T follicular helper cell (primary cell): ENCODE results near the gene GCK.
"Not testable (repeated sequence)": the region's sequence is repeated elsewhere in the genome, so short reads cannot be mapped to it uniquely, and the experiment has no call there.

Experiments used
- DNase-seq: peaks from one replicate; pipeline ENCODE4 v3.0.0-alpha.2; 2020; ENCODE audit warnings: low read depth

Gene GCK

DNA sequence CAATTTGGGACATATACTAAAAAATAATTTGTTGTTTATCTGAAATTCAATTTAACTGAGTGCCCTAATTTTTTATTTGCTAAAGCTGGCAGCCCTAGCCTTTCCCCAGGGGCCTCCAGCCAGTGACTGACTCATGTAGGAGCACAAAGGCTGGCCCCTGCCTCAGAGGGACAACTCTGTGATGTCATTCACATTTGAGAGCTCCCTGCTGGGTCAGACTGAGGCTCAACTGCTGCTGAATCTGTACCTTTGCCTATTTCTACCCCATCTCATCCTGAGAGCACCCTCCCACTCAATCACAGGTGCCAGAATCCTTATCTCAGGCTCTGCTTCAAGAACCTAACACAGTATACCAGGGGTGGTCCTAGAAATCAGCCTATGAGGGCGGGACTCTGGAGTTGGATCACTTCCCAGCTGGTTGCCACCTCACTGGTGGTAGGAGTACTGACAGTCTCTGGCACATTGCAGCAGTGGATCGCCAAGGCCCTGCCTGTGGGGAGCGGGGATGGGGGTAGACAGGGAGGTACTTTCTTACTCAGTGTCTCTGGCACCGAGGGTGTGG is 11.6 kb downstream of the GCK start:
- DNase-seq: no peak

DNA sequence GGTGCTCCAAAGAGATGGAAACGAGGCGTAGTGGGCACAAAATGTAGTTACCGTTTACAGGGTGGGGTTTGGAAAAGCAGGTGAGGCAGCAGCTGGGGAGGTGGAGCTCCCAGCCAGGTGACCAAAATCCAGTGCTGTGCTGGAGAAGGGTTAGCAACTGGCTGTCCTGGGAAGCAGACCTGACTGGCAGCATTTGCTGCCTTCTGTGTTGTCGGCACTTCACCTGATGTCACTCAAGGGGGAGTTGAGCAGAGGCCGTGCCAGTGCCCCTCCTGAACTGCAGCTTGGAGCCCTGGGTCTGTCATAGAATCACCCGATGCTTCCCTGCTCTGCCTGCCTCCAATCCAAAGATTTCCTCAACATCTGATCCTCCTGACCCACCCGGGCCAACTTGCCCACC is 12.8 kb downstream of the GCK start:
- DNase-seq: no peak

DNA sequence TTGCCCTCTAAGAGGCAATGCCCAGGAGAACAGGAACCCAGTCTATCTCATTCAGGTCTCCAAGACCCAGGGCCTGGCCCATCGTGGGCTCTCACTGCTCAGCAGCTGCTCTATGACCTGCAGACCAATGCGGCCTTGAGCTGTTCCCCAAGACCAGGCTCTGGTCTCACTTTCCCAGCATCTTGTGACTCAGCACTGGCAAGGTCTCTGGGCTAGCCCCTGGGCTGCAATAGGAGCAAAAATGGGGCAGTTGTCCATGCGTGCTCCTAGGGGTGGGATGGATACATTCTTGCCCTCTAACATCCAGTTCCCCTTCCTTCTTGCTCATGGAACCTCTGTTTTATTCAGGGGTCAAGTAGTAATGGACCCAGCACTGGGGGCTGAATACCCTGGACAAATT is 13.5 kb downstream of the GCK start:
- DNase-seq: no peak

DNA sequence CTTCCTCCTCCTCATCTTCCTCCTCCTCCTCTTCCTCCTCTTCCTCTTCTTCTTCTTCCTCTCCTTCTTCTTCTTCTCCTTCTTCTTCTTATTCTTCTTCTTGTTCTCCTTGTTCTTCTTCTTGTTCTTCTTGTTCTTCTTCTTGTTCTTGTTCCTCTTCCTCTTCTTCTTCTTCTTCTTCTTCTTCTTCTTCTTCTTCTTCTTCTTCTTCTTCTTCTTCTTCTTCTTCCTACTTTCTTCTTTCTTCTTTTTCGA is 14.6 kb downstream of the GCK start:
- not testable (repeated sequence) for DNase-seq

DNA sequence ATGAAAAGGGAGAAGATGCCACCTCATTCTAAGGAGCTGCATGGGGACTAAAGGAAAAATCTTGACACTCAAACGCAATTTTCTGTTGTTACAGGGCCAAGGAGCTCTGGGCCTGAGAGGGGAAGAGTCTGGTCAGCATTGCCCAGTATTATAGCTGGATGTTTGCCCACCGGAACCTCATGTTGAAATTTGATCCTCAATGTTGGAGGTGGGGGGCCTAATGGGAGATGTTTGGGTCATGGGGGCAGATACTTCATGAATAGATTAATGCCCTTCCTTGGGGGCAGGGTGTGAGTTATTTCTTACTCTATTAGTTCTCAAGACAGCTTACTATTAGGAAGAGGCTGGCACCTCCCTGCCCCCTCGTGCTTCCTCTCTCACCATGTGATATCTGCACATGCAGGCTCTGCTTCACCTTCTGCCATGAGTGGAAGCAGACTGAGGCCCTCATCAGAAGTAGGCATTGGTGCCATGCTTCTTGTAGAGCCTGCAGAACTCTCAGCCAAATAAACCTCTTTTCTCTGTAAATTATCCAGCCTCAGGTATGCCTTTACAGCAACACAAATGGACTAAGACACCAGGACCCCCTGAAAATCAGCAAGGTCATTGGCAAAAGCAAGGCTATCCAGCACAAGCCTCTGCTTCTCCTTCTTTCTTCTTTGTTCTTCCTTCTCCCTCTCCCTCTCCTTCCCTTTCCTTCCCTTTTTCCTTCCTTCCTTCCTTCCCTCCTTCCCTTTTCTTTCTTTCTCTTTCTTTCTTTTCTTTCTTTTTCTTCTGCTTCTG is 15.1 kb downstream of the GCK start:
- no peak for DNase-seq

DNA sequence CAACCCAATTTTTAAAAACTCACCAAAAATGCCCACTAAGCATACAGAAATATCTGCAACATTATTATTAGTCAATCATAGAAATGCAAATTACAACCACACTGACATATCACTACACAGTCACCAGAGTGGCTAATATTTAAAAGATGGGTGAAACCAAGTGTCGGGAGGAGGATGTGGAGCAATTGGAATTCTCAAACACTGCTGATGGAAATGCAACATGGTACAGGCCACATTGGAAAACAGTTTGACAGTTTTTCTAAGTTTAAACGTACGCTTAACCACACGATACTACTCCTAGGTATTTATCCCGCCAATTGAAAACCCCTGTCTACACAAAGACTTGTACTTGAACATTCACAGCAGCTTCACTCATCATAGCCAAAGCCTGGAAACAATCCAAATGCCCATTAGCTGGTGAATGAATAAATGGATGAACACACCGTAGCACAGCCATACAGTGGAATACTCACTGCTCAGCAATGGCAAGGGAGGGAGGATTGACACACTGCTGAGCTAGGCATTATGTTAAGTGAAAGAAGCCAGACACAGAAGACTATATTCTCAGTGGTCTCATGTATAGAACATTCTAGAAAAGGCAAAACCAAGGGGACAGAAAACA is 16.3 kb downstream of the GCK start:
- no peak for DNase-seq

DNA sequence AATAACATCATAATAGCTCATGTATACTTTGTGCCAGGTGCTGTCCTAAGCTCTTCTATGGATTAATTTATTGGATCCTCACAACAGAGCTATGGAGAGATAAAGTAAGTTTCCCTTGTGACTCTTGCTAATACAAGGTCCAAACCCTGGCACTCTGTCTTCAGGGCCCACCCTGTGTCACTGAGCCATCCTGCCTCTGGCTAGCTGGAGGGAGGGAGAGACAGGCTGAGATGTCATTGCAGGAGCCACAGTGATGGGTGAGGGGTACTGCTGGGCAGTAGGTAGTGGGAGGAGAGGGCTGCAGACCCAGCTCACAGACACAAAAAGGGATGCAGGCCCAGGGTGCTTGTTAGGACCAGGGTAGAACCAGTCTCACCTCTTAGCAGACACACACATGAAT is 16.9 kb downstream of the GCK start:
- DNase-seq: no peak

DNA sequence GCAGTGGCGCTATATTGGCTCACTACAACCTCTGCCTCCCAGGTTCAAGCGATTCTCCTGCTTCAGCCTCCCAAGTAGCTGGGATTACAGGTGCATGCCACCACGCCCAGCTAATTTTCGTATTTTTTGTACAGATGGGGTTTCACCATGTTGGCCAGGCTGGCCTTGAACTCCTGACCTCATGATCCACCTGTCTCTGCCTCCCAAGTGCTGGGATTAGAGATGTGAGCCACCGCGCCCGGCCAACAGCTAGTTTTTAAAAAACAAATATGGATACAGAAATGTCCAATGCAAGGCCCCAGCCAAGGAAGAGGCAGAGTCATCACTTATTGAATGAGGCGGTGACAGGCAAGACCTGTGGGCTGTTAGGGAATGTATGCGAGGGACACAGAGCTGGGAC is 17.3 kb downstream of the GCK start:
- DNase-seq: not testable (repeated sequence)

DNA sequence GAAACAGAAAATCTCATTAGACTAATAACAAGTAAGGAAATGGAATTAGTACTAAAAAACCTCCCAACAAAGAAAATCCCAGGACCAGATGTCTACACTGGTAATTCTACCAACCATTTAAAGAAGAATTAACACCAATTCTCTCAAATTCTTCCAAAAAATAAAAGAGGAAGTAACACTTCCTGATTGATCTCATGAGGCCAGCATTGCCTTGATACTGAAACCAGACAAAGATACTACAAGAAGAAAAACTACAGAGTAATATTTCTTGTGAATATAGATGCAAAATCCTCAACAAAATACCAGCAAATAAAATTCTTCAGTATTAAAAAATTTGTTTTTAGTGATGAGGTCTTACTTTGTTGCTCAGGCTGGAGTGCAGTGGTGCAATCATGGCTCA is 21.3 kb downstream of the GCK start:
- no peak for DNase-seq

DNA sequence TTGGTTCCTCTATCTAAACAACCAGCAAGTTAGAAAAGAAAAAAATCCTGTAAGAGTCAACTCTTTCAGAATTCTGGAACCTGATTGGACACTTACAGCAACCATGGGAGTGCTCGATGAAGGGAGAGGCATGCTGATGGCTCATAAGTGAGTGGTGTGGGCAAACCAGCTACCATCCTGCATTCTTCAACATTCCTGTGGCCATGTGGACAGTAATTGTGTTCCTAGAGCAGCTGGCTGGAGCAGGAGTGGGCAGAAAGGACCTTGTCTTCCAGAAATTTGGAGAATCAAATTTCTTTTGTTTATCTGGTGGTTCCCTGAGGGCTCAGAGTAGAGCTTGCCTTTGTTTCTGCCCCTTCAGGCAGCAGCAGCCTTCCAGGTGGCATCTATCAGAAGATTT is 25.6 kb downstream of the GCK start:
- no peak for DNase-seq

DNA sequence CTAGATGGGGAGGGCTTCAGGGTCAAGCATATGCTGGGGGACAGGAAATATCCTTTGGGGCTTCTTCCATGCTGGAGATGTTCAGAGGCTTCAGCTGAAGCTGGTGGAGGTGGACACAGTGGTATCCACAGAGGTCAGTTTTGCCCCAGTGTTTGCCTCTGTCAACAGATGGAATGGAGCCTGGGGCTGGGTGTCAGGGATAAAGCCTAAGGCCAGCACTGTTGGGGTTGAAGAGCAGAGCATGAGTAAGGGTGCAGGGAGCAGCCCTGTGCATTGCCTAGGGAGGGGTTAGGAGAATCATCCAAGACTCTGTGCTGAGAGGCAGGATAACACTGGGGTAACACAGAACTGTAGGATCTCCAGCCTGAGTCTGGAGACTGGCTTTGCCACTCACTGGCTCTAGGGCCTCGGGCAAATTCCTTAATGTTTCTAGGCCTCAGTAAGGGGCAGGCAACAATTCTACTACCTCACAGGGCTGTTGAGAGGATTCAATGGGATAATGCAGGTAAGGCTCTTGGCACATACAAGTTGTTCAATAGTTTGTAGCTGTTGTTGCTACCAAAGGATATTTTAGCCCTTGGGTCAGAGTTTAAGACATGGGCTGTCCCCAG is 26.3 kb downstream of the GCK start:
- no peak for DNase-seq

DNA sequence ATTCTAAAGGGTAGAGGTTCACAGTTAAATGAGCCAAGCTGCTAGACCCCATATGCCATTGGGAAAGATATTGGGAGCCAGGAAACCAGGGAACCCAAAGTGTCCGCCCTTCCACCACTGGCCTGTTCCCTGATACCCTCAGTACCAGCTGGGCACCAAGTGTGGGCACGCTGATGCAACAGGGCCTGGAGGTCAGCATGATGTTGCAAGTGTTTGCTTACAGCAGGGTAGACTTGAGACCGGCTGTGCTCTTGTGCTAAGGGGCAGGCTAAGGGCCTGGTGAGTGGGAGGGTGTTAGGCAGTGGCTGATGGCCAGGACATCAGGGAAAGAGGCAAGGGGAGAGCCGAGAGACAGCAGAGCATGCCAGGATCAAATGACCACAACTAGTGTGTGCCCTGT is 27.1 kb downstream of the GCK start:
- no peak for DNase-seq

DNA sequence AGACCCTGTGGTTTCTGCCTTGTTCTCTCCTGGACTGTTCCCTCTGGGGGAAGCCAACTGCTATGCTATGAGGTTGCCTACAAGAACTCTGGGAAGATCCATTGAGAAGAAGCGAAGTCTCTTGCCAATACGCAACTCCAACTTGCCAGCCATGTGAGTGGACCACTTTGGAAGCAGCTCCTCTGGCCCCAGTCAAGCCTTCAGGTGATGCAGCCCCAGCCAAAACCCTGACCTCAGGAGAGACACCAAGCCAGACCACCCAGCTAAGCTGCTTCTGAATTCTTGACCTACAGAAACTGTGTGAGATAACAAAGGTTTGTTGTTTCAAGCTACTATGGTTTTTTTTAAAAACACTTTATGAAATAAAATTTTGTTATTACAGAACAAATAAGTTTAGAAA is 27.9 kb downstream of the GCK start:
- no peak for DNase-seq

DNA sequence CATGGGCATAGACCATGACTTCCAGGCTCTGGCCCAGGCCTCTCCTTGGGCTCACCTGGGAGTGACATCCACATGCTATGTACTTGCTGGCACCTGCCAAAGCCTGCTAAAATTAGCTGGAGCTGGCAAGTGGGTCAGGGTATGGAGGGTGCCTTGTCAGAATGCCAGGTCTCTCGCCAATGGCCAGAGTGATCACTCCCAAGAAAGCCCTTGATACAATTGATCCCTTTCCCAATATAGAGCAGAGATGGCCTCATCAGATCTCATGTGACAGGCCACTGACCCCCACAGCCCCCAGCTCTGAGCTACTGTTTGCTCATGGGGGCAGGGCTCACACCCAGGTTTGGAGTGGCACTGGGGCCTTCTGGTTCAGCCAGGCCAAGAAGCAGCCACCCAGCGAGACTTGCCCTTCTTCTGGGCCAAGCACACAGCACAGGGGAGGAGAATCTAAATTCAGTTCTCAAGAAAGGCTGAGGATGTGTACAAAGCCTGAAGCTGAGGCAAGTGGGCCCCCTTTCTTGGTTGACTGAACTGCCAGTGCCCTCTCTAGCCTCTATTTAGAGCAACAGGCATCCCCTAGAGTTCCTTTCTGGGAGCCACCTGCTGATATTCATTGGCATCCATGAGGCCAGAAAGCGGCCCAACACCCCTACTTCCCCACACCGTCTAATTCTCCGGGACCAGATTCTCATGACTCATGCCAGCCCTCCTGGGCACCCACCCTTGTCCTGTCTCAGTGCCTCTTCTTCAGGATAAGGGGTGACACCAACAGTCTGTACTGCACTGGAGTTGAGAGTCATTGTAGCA is 29.2 kb downstream of the GCK start:
- DNase-seq: no peak

DNA sequence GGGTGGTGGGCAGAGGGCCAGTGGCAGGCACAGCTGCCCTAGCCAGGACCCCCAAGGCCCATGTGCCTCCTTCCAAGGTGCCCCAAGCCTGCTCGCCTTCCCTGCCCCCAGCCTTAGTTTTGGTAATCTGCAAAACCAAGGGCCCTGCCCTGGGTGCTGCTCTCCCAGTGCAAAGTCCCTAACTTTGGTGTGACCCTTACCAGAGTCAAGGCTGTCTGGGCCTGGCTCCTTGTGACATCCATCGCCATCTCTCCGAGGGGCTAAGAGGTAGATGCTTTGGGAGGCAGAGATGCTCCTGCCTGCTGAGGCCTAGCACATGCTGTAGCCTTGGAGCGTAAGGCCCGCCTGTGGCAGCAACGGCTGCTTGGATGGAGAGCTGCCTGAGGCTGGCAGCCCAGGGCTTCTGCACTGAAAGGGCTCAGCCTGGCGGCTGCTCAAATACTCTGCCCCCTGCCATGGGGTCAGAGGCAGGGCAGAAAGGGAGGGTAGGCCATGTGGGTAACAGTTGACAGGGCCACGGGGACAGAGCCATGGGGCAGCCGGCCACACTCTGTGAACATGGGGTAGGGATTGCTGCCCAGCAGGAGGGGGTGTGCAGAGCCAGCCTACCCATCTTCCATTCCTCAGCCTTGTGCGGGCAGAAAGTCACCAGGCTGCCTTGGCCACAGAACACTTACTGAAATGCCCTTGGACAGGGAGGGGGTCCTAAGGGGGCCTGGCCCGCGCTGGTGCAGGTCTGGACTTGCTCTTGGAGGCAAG is 30.2 kb downstream of the GCK start:
- no peak for DNase-seq

DNA sequence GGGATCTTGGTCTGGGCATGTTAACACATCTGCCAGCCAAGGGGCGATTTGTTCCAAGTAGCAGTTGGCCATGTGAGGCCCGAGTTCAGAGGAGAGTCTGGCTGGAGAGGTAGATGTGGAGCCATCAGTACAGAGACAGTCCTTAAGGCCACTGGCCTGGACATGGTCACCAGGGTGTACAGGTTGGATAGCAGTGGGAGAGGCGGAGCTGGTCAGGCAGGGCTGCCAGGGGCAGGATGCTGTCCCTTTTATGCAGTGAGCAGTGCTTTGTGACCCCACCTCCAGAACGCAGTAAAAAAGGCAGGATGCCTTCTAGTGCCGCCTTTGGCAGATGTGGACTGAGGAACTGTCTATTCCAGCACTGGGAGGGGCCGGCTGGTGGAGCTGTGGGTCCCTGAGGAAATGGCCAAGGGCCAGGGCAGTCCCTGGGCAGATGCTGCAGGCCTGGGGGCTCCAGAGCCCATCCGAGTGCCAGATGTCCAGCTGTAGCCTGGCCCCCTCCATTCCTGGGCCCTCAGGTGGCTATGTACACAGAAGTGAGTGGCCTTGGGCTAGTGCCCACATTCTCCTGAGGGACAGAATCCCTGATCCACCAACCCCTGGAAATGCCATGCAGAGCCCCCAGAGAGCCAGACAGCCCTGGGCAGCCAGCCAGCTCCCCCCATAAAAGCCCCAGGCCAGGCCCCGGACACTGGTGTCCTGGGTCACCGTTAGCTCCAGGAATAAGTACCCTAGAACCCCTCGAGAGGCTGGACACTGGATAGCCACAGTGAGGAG is 31.0 kb downstream of the GCK start:
- no peak for DNase-seq

DNA sequence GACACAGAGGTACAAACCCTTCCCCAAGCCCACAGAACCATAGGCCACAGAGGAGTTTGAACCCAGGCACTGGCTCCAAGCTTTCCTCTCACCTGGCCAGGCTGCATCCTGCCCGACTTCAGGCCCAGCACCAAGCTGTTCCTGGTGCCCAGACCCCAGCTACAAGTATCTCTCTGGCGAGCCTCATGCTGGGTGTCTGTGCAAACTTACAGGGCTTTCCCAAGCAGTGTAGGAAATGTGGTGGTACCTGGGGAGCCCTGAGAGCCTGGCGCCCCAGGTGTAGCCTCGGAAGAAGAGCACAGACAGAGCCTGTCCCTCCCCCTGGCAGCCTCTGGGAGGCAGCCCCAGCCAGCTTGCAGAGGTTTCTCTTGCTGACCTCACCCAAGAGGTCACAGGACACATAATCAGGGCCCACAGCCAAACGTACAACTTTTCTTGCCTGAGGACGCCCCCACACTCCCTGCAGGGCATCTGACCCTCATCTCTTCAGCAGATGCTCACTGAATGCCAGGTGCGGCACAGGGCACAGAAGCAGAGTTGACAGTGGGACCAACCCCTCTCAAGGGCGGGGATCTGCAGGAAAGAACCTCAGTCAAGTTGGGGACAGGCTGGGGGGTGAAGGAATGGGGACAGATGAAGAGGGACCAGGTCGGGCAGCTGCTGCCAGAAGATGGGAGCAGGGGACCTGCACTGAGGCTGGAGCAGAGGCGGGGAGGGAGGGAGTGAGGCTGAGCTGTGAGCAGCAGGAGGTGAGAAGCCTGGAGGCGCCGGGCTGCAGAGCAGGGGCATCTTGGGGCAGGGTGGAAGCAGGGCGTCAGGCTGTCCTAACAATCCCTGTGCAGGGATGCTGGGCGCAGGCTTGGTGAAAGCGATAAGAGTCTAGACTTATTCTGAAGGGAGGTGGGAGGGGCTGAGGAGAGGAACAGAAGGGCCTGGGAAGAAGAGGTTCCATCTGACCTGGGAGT is 31.8 kb downstream of the GCK start:
- no peak for DNase-seq

DNA sequence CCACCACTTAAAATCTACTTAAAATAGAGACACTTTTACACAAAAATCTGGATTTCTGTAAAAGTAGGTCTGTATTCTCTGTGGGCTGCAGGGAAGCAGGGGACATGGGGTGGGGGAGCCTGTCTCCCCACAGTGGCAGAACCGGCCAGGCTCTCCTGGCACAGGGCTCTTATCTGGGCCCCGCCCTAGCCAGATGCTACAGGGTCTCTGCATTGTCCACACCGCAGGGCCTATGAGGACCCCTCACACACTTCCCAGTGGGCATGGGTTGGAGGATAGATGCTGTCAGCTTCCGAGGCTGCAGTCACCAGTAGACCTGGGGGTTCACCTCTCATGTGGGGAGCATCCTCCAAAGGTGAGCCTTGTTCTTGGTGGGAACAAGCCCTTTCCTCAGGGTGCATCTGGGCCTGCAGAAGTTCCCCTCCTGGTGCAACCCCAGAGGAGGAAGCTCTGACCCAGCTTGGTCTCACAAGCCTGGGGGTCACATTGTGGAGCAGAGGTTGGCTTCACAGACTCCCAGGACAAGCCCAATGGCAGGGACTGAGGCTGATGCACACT is 32.7 kb downstream of the GCK start:
- no peak for DNase-seq
